Vagina (tissue), 2 donors: Measurements from ENCODE around the gene MYO3A.

ENCODE experiments used
- CTCF ChIP-seq, 3 experiments: fragments of 450-650 bp in 2 of 3; fragments of 200-600 bp in 1 of 3; sonication (generic) in 1 of 3; IDR thresholded peaks; one replicate each; pipeline ENCODE4 v1.5.1; 2017 to 2019; ENCODE audit warnings: antibody characterized with exemption in 3 of 3, mild to moderate bottlenecking in 2 of 3, moderate library complexity in 2 of 3
- POLR2AphosphoS5 ChIP-seq, 2 donors: sonication (generic); formaldehyde crosslinking; IDR thresholded peaks; one replicate each; pipeline ENCODE4 v1.9.0; 2017; ENCODE audit warnings: antibody characterized with exemption in 2 of 2, mild to moderate bottlenecking in 2 of 2, low read depth in 1 of 2; ENCODE audit not compliant: insufficient read depth in 1 of 2

- TF ChIP-seq CTCF (IDR thresholded peaks at IDR 0.05) (no peak), POLR2AphosphoS5 (IDR thresholded peaks at IDR 0.05; ENCODE audit: insufficient read depth in 1 of 2, low read depth in 1 of 2) (no peak)
Observed at GRCh38 chr10:25914776-25915175, 19.3 kb upstream of the MYO3A start.
